Measurements from ENCODE around the gene TRIP12.

DNA sequence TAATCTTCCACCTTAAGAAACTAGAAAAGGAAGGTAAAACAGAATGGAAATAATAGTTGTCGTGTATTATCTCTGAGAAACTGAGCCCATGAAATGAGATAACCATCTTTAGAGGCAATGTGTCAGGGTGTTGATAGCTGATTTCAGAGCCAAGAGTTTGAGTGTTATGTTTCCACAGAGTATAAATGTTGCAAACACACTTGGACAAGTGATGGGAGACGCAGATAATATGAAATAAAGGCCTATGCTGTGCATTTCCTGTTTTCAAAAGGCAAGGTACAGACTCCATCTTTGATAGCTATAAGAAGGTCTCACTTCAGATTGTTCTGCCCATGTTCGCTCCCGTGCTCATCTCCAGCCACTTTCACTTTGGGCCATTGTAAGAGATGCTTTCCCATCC, 181.5 kb downstream of the TRIP12 start:
- TF ChIP-seq, protein P1, sequence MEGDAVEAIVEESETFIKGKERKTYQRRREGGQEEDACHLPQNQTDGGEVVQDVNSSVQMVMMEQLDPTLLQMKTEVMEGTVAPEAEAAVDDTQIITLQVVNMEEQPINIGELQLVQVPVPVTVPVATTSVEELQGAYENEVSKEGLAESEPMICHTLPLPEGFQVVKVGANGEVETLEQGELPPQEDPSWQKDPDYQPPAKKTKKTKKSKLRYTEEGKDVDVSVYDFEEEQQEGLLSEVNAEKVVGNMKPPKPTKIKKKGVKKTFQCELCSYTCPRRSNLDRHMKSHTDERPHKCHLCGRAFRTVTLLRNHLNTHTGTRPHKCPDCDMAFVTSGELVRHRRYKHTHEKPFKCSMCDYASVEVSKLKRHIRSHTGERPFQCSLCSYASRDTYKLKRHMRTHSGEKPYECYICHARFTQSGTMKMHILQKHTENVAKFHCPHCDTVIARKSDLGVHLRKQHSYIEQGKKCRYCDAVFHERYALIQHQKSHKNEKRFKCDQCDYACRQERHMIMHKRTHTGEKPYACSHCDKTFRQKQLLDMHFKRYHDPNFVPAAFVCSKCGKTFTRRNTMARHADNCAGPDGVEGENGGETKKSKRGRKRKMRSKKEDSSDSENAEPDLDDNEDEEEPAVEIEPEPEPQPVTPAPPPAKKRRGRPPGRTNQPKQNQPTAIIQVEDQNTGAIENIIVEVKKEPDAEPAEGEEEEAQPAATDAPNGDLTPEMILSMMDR (IDR thresholded peaks at IDR 0.05; ENCODE audit: low read length), result no peak
- TF ChIP-seq EZH2 (optimal IDR thresholded peaks at IDR 0.05; ENCODE audit: low read depth, low read length), result no peak

Measured in MM.1S (cell line).